ENCODE results near the gene TNFRSF1A.

TNFRSF1A gene

GRCh38 chr12:6279256-6279628 lies 62.6 kb downstream of the TNFRSF1A start:
- TF ChIP-seq CTCF (conservative IDR thresholded peaks at IDR 0.05) = no peak
- peak overlapping the region; percentile 100 for H3K27ac ChIP-seq

Data from VCaP (cell line).